K562 (cell line): Measurements from ENCODE around the gene VDR. TPM values are rescaled to one million over a fixed set of nuclear protein-coding genes. Genes with fewer than 3 reads are reported as not detected.

Experiments
- ATAC-seq: fragments of 200-7000 bp; cut with Tn5 transposase; 3 replicates; pipeline ENCODE4 v1.9.1; 2020; ENCODE audit warnings: moderate library complexity
- BruUV-seq: library from RNA; stranded (reverse); fragments of 400-500 nt; replicated peaks from 2 replicates; lab custom pipeline; 2021; lab: Mats Ljungman, UMichigan
- CTCF ChIA-PET: fragments of 300-600 bp; formaldehyde crosslinking; extraction: SDS; loops from one replicate; lab custom pipeline; 2021; ENCODE audit warnings: low intra/inter-chr PET ratio; lab: Yijun Ruan, JAX
- POLR2A ChIA-PET: fragments of 300-600, 350-650 bp; sonication (Branson Sonifier 250); formaldehyde crosslinking; extraction: SDS; loops from one replicate; lab custom pipeline; 2021; ENCODE audit warnings: antibody characterized with exemption, inconsistent platforms; lab: Yijun Ruan, JAX
- DNase-seq, 4 experiments: peaks; one replicate each; pipeline versions ENCODE4 v3.0.0 to v3.0.0-alpha.2; 2011 to 2018; ENCODE audit warnings: low spot score in 3 of 4, mixed read lengths in 3 of 4; ENCODE audit errors: extremely low read depth in 1 of 4
- FAIRE-seq: peaks from 2 replicates; lab custom pipeline; 2011; peaks lifted over from hg19 to GRCh38; lab: Jason Lieb, UNC
- H2AFZ ChIP-seq: 2 replicates; pipeline ENCODE4 v1.6.0; 2011; ENCODE audit warnings: low read depth, low read length, control low read depth, inconsistent platforms
- H3K27ac ChIP-seq: fragments of 200-600 bp; 3 replicates; pipeline ENCODE4 v1.8.0; 2011; ENCODE audit warnings: low read depth, mild to moderate bottlenecking, control low read depth, inconsistent platforms, low read length, moderate library complexity, mixed read lengths; ENCODE audit errors: extremely low read depth
- H3K27me3 ChIP-seq, 2 experiments: fragments of 300-600 bp in 1 of 2; 2 replicates in 1 of 2; 3 replicates in 1 of 2; pipeline versions ENCODE4 v1.6.0 to v1.8.0; 2011; ENCODE audit warnings: inconsistent platforms in 2 of 2, low read length in 2 of 2, mild to moderate bottlenecking in 1 of 2, mixed read lengths in 1 of 2, moderate library complexity in 1 of 2; ENCODE audit not compliant: control insufficient read depth in 2 of 2, insufficient read depth in 2 of 2
- H3K36me3 ChIP-seq: fragments of 300-600 bp; 3 replicates; pipeline ENCODE4 v1.8.0; 2011; ENCODE audit warnings: mild to moderate bottlenecking, low read length, inconsistent platforms; ENCODE audit not compliant: control insufficient read depth, insufficient read depth
- H3K4me1 ChIP-seq, 2 experiments: fragments of 200-600 bp in 1 of 2; replicated peaks in 1 of 2; 2 replicates in 1 of 2; 3 replicates in 1 of 2; pipeline versions ENCODE4 v1.5.1 to v1.8.0; 2011; ENCODE audit warnings: inconsistent platforms in 2 of 2, low read length in 2 of 2, mild to moderate bottlenecking in 1 of 2, mixed read lengths in 1 of 2, moderate library complexity in 1 of 2; ENCODE audit not compliant: control insufficient read depth in 2 of 2, insufficient read depth in 2 of 2
- H3K4me2 ChIP-seq: 2 replicates; pipeline ENCODE4 v1.6.1; 2011; ENCODE audit warnings: low read length, control low read depth, inconsistent platforms, mixed read lengths; ENCODE audit not compliant: insufficient read depth
- H3K4me3 ChIP-seq: fragments of 200-600 bp; sonication (generic), shearing (Covaris generic); 2 replicates; pipeline ENCODE4 v1.5.1; 2016; ENCODE audit warnings: control low read depth, inconsistent platforms
- H3K79me2 ChIP-seq: fragments of 200-600 bp; 3 replicates; pipeline ENCODE4 v1.8.0; 2011; ENCODE audit warnings: low read length, inconsistent platforms; ENCODE audit not compliant: control insufficient read depth, insufficient read depth
- H3K9ac ChIP-seq, 2 experiments: 2 replicates each; pipeline versions ENCODE4 v1.6.0 to v1.6.1; 2011; ENCODE audit warnings: low read depth in 2 of 2, low read length in 2 of 2, control low read depth in 1 of 2, inconsistent platforms in 1 of 2, mild to moderate bottlenecking in 1 of 2, mixed read lengths in 1 of 2; ENCODE audit not compliant: insufficient read depth in 1 of 2
- H3K9me1 ChIP-seq: one replicate; pipeline ENCODE4 v1.6.0; 2011; ENCODE audit warnings: inconsistent platforms, mild to moderate bottlenecking, low read length, moderate library complexity; ENCODE audit not compliant: control insufficient read depth, insufficient read depth
- H3K9me3 ChIP-seq: replicated peaks from 2 replicates; pipeline ENCODE4 v1.5.1; 2011; ENCODE audit warnings: low read depth, low read length, inconsistent platforms; ENCODE audit not compliant: control insufficient read depth, insufficient read depth
- H4K20me1 ChIP-seq: replicated peaks from 2 replicates; pipeline ENCODE4 v1.6.1; 2011; ENCODE audit warnings: low read length, inconsistent platforms, mixed read lengths; ENCODE audit not compliant: control insufficient read depth, insufficient read depth
- KDM5B ChIP-seq: fragments of 200-600 bp; sonication (generic); IDR thresholded peaks from 2 replicates; pipeline ENCODE4 v1.6.1; 2012; ENCODE audit warnings: low read depth, mild to moderate bottlenecking, moderate library complexity, low read length, control low read depth, inconsistent platforms; ENCODE audit not compliant: insufficient replicate concordance
- SAFB2 ChIP-seq: fragments of 200-400 bp; formaldehyde crosslinking; IDR thresholded peaks from 2 replicates; pipeline ENCODE4 v1.6.1; 2018; ENCODE audit warnings: borderline replicate concordance, low read length, low read depth, moderate library complexity; ENCODE audit not compliant: severe bottlenecking
- SIRT6 ChIP-seq: IDR thresholded peaks from one replicate; pipeline ENCODE4 v1.6.1; 2012; ENCODE audit warnings: low read depth, mild to moderate bottlenecking, control low read depth, inconsistent platforms, low read length, moderate library complexity
- SMARCE1 ChIP-seq: fragments of 450-650 bp; IDR thresholded peaks from 2 replicates; pipeline ENCODE4 v1.7.1; 2016; ENCODE audit warnings: mild to moderate bottlenecking
- SRSF1 ChIP-seq: fragments of 200-400 bp; formaldehyde crosslinking; IDR thresholded peaks from 2 replicates; pipeline ENCODE4 v1.6.1; 2017; ENCODE audit warnings: mild to moderate bottlenecking, low read depth, low read length, moderate library complexity
- ZNF274 ChIP-seq: IDR thresholded peaks from 2 replicates; pipeline ENCODE4 v1.6.1; 2011; ENCODE audit warnings: low read depth, mild to moderate bottlenecking, low read length, moderate library complexity, borderline replicate concordance
- ZNF76 ChIP-seq: fragments of 250-450 bp; sonication (Bioruptor Pico); IDR thresholded peaks from 2 replicates; pipeline ENCODE4 v1.4.0; 2020; ENCODE audit warnings: mild to moderate bottlenecking, moderate library complexity, borderline replicate concordance
- WGBS: fragments of 100-300 bp; shearing (Covaris generic); methylation state at CpG from one replicate; pipeline ENCODE4 v1.1.6; 2016; ENCODE audit warnings: low coverage, mixed read lengths; ENCODE audit not compliant: insufficient coverage; ENCODE audit errors: missing lambda C conversion rate; 5-methylcytosine and 5-hydroxymethylcytosine counted together
- in situ Hi-C: fragments of 300-500 bp; cut with MboI; formaldehyde crosslinking; loops from 4 replicates; pipeline ENCODE4 v1.15.0; 2018; ENCODE audit warnings: inconsistent platforms, mixed read lengths
- intact Hi-C: fragments of 100-400 bp; cut with micrococcal nuclease; formaldehyde crosslinking; loops from 2 replicates; pipeline ENCODE4 v1.14.2; 2022
- polyA plus RNA-seq, 8 experiments: library from polyadenylated mRNA; depleted of rRNA in 4 of 8; stranded (reverse) in 5 of 8; unstranded in 3 of 8; fragments of >200 nt; fragmentation: Nextera tagmentation in 2 of 8; fragmentation: Illumina TruSeq in 1 of 8; extraction: Ambion mirVana in 2 of 8; extraction: Trizol in 1 of 8; gene quantifications; 2 replicates each; pipeline versions ENCODE4 v1.2.1 to v1.2.3, GENCODE V29; 2011 to 2014; ENCODE audit warnings: inconsistent platforms in 1 of 8, missing spikeins in 1 of 8
- total RNA-seq, 7 experiments: library from RNA; depleted of rRNA in 6 of 7; stranded (reverse); fragments of >200 nt in 6 of 7; fragmentation: Illumina TruSeq in 2 of 7; extraction: Trizol in 2 of 7; gene quantifications; 2 replicates each; pipeline versions ENCODE4 v1.2.1 to v1.2.3, GENCODE V29; 2011 to 2021; ENCODE audit warnings: low replicate concordance in 1 of 7
- TF ChIP-seq, protein P1 (sequence below): sonication (generic); formaldehyde crosslinking; IDR thresholded peaks from 2 replicates; pipeline ENCODE4 v1.8.0; 2022; ENCODE audit warnings: missing genetic modification reagents, mild to moderate bottlenecking, borderline replicate concordance
- TF ChIP-seq, protein P2 (sequence below): fragments of 450-650 bp; IDR thresholded peaks from 2 replicates; pipeline ENCODE4 v1.6.1; 2017; ENCODE audit warnings: mild to moderate bottlenecking, moderate library complexity

The VDR gene
- total and polyA plus RNA-seq, 9 of the 15 experiments (the other 6 are each of a cell fraction or from before 2014, with no cell fraction given) = 0.61 to 4.8 (median 2.0) TPM

DNA sequence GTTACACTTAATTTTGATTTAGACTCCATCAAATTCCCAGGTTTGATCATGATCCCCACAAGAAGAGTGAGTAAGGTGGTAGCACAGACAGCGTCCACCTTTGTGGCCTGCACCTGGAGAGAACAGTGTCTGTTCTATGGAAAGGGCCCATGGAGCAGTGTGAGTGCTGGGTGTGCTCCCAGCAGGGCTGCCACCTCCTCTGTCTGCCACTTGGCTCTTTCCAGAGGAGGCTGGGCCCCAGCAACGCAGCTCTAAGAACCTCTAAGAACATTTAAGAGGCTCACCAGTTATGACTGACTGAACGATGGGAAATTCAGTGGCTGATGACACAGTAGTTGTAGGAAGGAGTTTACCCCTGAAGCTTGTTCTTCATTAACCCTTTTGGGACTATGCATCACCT, 17.3 kb downstream of the VDR start:
- Histone ChIP-seq H3K4me2 (no peak overlapping the region), H3K9ac (no peak overlapping the region), H3K79me2 (no peaks in the 10 kb centered on the region), H3K9me3 (no peaks in the 10 kb centered on the region), H4K20me1 (0 out of 2 replicates have a peak, but pooled peaks cover 3% of the 10 kb centered on the region), H3K27me3 (no peaks in the 10 kb centered on the region; a peak in 1 of 5 replicates), H3K4me1 (peaks cover 6 to 25% of the 10 kb centered on the region in 2 experiments), H2AFZ (no peak overlapping the region), H3K9me1 (no peaks in the 10 kb centered on the region), H3K27ac (no peak overlapping the region), H3K4me3 (no peak overlapping the region), H3K36me3 (no peaks in the 10 kb centered on the region)
- DNase-seq (no peak), ATAC-seq (no peak), FAIRE-seq (no peak)
- TF ChIP-seq SAFB2 = no peak
- TF ChIP-seq SMARCE1 = no peak
- TF ChIP-seq SRSF1 = no peak
- TF ChIP-seq SIRT6 = no peak
- no peak for TF ChIP-seq ZNF76 (CRISPR knock-in tag)
- TF ChIP-seq KDM5B = no peak
- TF ChIP-seq, protein P1, sequence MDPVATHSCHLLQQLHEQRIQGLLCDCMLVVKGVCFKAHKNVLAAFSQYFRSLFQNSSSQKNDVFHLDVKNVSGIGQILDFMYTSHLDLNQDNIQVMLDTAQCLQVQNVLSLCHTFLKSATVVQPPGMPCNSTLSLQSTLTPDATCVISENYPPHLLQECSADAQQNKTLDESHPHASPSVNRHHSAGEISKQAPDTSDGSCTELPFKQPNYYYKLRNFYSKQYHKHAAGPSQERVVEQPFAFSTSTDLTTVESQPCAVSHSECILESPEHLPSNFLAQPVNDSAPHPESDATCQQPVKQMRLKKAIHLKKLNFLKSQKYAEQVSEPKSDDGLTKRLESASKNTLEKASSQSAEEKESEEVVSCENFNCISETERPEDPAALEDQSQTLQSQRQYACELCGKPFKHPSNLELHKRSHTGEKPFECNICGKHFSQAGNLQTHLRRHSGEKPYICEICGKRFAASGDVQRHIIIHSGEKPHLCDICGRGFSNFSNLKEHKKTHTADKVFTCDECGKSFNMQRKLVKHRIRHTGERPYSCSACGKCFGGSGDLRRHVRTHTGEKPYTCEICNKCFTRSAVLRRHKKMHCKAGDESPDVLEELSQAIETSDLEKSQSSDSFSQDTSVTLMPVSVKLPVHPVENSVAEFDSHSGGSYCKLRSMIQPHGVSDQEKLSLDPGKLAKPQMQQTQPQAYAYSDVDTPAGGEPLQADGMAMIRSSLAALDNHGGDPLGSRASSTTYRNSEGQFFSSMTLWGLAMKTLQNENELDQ (CRISPR knock-in tag) = no peak
- TF ChIP-seq, protein P2, sequence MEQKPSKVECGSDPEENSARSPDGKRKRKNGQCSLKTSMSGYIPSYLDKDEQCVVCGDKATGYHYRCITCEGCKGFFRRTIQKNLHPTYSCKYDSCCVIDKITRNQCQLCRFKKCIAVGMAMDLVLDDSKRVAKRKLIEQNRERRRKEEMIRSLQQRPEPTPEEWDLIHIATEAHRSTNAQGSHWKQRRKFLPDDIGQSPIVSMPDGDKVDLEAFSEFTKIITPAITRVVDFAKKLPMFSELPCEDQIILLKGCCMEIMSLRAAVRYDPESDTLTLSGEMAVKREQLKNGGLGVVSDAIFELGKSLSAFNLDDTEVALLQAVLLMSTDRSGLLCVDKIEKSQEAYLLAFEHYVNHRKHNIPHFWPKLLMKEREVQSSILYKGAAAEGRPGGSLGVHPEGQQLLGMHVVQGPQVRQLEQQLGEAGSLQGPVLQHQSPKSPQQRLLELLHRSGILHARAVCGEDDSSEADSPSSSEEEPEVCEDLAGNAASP = no peak
- no peak for TF ChIP-seq ZNF274
- 48% methylated on average over 3 of the region's 3 CpGs for WGBS
- intact Hi-C loops (no loop called here), in situ Hi-C loops (no loop called here)
- ChIA-PET CTCF (no interaction called here), POLR2A (interaction anchor here (0.6 kb wide), 1 partner anchor 60 kb away, joined by 3 read pairs; no protein-coding TSS in a partner anchor)
- BruUV-seq = no TSS peak
